ENCODE data around the gene TNIK.

DNA sequence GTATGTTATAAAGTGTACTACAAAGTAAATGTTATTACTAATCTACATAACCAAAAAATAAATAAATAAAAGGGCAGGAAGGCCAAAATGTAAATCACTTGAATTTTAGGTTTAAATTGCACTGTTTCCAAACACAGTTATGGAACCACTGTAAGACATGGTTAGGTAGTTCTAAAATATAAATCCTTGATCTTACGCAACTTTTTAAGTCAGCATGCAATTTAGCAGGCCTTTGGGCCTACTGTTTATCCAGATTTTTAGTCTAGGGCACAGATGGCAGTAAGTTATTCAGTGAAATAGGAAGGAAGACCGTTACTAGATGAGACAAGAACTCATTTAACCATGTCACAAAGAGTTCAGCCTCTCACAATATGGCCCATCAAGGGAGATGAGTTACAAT, 246.3 kb downstream of the TNIK start:
- TF ChIP-seq, protein P1, sequence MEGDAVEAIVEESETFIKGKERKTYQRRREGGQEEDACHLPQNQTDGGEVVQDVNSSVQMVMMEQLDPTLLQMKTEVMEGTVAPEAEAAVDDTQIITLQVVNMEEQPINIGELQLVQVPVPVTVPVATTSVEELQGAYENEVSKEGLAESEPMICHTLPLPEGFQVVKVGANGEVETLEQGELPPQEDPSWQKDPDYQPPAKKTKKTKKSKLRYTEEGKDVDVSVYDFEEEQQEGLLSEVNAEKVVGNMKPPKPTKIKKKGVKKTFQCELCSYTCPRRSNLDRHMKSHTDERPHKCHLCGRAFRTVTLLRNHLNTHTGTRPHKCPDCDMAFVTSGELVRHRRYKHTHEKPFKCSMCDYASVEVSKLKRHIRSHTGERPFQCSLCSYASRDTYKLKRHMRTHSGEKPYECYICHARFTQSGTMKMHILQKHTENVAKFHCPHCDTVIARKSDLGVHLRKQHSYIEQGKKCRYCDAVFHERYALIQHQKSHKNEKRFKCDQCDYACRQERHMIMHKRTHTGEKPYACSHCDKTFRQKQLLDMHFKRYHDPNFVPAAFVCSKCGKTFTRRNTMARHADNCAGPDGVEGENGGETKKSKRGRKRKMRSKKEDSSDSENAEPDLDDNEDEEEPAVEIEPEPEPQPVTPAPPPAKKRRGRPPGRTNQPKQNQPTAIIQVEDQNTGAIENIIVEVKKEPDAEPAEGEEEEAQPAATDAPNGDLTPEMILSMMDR (IDR thresholded peaks at IDR 0.05) = no peak
- no peak for TF ChIP-seq POLR2A (IDR thresholded peaks at IDR 0.05)
